NCI-H146 treated with DMSO at 0.1 percent for 48 hours (cell line): ENCODE data around the gene HMX2.
A peak's percentile ranks its signal among the peaks of the same experiment; 100 is the strongest.

Experiments
- DNase-seq: peaks from one replicate; lab custom pipeline; 2025; ENCODE audit not compliant: unreplicated experiment; lab: John Stamatoyannopoulos, UW

HMX2 gene

GRCh38 chr10:123136806-123137642 is 10.9 kb upstream of the HMX2 start:
- no peak for DNase-seq

DNA sequence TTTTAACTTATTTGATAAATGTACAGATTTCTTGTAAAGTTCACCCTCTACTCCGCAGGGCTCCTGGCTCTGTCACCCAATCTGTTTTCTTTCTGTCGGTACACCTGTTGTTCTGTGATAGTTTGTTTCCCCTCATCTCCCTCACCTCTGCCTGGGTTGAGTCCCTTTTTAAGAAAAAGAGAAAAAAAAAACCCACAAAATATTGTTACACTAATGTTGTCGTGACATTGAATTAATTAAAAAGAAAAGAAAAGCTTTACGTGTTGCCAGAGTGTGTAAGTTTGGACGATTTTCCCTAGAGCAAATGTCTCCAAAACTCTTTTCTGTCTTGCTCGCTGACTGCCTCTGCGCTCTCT is 8.8 kb upstream of the HMX2 start:
- no peak for DNase-seq

DNA sequence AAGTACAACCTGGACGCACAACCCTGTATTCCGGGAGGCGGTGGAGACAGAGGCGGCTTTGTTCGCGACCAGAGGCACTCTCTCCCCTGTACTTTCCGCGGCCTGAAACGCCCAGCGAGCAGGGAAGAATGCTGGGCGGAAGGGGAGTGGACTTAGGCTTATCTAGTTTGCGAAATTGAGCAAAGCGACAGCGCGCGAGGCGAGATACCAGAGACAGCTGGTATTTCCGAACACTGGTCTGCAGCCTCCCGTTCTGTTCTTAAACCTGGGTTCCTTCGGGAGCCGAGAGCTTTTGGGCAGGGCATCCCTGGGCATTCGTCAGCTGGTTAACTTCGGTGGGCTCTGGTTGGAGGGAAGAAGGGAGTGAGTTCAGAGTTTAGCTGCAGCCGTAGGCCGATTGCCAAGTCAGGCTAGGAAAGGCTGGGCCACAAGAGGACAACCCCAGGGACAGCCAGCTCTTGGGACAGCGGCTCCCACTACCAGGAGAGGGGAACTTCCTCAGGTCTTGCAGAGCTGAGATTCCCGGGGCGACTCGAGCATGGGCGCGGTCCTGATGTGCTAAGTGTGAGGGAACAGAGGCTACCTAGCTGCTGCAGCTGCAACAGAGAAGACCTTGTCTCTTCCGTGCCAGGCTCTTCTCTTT is 8.3 kb upstream of the HMX2 start:
- no peak for DNase-seq

DNA sequence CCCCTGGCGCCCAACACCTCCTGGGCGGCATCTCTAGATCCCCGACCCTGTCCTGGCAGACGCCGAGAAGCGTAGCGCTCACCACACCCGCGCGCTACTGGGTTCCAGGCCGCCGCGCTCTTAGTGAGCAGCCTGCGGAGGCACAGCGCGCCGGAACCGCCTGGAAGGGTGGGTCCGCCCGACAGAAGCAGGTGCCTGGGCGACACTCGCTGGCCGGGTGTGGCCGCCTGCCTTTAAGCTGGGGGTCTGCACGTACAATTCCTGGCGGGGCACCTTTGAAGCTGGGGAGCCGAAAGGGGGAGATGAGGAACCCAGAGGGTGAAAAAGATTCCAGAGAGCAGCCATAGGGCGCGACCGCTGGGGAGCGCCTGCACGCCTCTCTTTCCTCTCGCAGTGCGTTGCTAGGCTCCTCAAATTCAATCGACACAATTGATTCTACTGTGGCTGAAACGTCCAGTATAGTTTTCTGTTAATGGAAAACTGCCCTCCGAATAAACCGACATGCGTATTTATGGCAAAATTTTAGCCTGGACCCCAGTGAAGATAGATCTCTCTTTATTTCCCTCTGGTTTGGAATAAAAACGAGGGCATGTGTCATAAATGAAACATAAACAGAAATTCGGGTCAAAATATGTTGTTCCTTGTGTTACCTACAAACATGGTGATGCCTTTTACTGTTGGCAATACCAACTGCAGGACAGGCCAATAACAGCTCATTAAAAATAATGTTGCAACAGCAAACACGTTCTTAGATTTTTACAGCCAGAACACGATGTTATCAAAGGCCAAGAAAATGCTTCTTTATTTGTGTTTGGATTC is 7.6 kb upstream of the HMX2 start:
- DNase-seq: no peak

DNA sequence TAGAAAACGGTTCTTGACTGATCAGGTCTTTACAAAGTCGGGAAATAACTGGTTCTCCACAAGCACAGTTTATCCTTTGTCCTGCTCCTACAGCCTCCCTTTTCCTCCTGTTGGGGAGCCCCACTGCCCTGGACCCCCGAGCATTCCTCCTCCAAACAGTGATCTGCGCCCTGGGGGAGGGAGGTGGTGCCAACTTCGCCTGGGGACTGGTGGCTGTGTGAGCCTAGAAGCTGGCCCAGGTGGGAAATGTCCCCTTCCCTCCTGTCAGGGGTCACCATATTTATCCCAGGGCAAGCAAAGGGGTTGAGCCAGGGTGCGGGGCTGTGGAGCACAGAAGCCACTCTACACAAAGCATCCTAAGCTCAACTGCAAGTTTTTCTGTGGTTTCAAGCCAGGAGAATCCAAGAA is 6.9 kb upstream of the HMX2 start:
- DNase-seq: no peak

DNA sequence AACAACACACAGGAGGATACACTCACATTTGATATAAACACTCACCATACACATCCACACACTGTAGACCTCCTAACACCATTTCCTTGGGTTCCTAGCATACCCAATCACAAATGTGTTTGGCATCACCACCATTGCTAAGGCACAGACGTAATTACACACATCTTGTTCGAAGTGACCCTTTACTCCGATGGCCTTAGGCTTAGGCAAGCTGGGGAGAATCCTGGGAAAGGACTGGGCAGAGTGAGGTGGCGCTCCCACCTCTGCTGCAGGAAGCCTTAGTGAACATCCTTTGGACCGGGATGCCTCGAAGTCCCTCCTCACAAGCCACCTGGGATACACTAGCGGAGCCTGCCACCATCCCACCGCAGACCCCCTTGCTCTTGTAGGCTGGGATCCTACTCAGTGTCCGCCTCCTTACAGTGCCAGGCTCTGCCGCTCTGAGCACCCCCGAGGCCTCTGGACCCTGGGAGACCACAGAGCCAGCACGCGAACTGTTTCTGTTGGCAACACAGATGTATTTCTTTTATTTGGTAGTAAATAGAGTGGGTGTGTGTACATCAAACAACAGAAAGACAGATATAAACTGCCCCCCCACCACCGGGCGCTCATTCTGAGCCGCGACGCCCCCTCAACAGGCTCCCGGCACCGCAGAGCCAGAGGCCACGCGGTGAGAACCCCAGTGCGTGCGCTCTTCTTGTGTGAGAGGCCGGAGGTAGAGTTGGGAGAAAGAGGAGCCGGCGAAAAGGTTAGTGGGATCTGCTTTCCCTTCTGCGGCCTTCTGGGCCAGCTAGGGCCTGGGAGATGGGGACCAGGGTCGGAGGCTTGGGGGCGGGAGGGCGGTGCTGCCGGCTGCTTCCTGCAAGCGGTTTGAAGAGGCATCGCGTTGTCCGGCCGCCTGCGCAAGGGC is 5.9 kb upstream of the HMX2 start:
- DNase-seq: no peak

DNA sequence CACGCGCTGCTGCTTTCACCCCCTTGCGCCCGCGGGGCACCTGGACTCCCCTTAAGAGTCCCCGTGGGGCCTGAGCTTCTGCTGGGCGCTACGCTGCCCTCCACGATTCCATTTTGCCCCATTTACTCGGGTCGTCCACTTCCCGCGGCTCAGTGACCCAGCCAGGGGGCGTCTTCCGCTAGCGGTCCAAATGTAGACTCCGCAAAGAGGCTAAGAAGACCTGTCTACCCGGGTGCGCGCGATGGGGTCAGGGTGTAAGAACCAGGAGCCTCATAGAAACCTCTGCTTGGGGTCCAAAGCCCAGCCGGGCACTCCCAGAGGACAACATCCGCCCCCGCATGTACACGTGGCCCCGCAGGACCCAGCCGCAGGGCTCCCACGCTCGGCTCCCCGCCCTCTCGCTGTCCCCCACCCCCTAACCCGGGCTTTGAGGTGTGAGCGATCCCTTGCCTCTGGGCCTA is 5.2 kb upstream of the HMX2 start:
- DNase-seq: no peak

GRCh38 chr10:123143162-123143824 is 4.6 kb upstream of the HMX2 start:
- no peak for DNase-seq

GRCh38 chr10:123143825-123144168 is 4.1 kb upstream of the HMX2 start:
- no peak for DNase-seq

GRCh38 chr10:123144697-123145541 is 3.0 kb upstream of the HMX2 start:
- no peak for DNase-seq

GRCh38 chr10:123145542-123146012 is 2.4 kb upstream of the HMX2 start:
- no peak for DNase-seq

DNA sequence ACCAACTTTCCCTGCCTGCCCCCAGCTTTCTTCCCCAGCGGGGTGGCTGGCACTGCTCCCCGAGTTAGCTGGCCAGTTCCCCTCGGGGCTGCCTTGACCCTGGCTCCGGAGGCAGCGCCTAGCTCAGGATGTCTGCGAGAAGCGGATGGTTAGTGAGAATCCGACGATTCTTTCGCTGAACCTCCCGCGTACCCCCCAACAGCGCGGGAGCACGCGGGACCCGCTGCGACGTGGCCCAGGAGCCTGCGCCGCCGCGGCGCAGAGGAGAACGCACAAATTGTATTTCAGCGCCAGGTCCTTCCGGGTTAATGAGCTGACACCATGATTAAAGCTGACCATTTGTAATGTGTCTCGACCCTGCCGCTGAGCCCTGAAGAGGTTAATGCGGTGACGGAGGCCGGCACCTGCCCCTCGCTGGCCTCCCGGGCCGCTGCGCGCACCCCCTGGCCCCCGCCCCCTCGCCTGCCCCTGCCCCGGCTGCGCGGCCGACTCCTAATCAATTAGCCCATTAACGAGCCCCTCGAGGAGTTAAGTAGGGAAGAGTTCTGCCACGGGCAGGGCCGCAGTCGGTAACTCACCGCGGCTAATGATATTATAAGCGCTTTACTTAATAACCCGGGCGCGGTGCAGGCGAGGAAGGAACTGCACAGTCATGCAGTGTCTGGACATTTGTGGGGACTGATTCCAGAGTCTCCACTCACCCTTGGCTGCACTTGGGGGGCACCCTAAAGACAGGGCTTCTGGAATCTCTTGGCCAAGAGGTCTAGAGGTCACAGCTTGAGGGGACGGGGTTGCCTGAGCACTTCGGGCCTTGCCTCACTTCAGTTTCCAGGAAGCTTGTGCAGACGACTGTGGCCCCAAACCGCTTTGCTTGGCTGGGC is 1.7 kb upstream of the HMX2 start:
- DNase-seq: no peak

DNA sequence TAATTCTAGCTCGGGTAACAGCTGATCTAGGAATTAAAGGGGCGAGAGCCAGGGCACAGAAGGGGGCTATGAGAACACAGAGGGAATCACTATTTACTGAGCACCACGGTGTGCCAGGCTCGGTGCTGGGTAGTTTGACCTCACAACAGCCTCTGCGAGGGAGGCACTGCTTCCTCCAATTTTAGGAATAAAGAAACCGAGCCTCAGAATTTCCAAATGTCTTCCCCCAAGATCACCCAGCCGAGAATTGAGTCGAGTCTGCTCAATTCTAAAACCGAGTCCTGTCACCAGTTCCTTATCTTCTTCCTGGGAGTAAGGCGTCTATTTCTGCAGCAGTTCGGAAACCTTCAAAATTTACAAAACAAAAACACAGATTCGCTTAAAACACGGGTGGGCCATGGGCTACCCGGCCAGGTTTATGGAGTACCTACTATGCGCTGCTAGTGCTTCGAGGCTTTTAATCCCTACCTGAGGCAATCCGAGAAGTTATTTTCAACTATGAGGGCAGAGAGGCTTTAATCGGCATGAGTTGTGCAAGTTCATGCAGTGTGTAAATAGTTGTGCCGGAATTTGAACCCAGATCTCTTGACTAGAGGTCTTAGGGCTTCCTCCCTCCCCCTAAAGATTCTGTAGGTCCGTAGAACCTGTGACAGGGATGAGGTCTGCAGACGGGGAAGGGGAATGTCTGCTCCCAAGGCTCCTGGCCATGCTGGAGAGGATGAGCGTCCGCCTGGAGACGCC is 872 bp upstream of the HMX2 start:
- no peak for DNase-seq

DNA sequence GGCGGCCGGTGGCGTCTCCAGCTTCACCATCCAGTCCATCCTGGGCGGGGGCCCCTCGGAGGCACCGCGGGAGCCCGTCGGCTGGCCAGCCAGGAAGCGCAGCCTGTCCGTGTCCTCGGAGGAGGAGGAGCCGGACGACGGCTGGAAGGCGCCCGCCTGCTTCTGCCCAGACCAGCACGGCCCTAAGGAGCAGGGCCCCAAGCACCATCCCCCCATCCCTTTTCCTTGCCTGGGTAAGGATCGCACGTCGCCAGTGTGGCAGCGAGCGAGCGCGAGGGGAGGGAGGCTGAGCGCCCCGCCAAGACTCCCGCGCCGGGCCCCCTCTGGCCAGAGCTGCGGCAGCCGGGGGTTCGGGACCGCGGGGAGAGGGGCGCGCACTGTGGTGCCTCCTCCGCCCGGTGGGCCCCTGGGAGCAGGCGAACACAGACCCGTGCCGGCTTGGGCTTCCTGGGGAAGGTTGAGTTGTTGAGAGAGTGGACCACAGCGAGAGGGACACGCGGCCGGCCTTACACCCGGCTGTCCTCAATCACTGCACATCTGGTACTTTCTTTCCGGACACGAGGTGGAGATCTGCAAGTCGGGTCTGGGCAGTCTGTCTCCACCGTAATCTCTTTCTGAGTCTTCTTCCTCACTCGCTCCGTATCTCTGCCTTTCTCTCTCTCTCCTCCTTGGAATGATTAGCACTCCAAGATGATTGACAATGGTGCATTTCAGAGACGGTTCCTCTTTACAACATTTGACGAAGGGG is 652 bp downstream of the HMX2 start:
- DNase-seq: peak; percentile 42

GRCh38 chr10:123149162-123149567 is 1.2 kb downstream of the HMX2 start:
- no peak for DNase-seq

- no peak for DNase-seq
Measured at GRCh38 chr10:123149568-123150270, 1.8 kb downstream of the HMX2 start.
